SH-SY5Y (cell line): ENCODE results near the gene RASGRP2.

Experiments
- GATA2 ChIP-seq: IDR thresholded peaks from 2 replicates; pipeline ENCODE4 v1.6.1; 2011; ENCODE audit warnings: mild to moderate bottlenecking, low read depth, low read length
- GATA3 ChIP-seq: IDR thresholded peaks from 2 replicates; pipeline ENCODE4 v1.6.1; 2011; ENCODE audit warnings: low read depth, mild to moderate bottlenecking, low read length, moderate library complexity

- TF ChIP-seq GATA2: no peak
- no peak for TF ChIP-seq GATA3
Observed at GRCh38 chr11:64747961-64748665, 4.2 kb upstream of the RASGRP2 start.
